SU-DHL-6 (cell line): ENCODE results near the gene COL25A1.

Source experiments
- H2AFZ ChIP-seq: fragments of 200-600 bp; sonication (generic); 2 replicates; pipeline ENCODE4 v1.6.1; 2014; ENCODE audit warnings: low read depth, mild to moderate bottlenecking, moderate library complexity, mixed read lengths, antibody characterized with exemption, low read length; ENCODE audit not compliant: severe bottlenecking
- H3F3A ChIP-seq: fragments of 200-600 bp; shearing (Covaris generic); 2 replicates; pipeline ENCODE4 v1.6.0; 2016; ENCODE audit warnings: antibody characterized with exemption, mild to moderate bottlenecking; ENCODE audit not compliant: insufficient read depth
- H3K27ac ChIP-seq: fragments of 200-600 bp; sonication (generic); 2 replicates; pipeline ENCODE4 v1.5.1; 2016; ENCODE audit warnings: low read depth, mild to moderate bottlenecking, low read length, moderate library complexity, mixed read lengths
- H3K27me3 ChIP-seq: fragments of 200-600 bp; sonication (generic), shearing (Covaris generic); 2 replicates; pipeline ENCODE4 v1.6.0; 2014; ENCODE audit warnings: mild to moderate bottlenecking, low read length
- H3K36me3 ChIP-seq: fragments of 200-600 bp; sonication (generic); 2 replicates; pipeline ENCODE4 v1.6.1; 2014; ENCODE audit warnings: mild to moderate bottlenecking, low read length, mixed read lengths
- H3K4me2 ChIP-seq: fragments of 300-600, 200-600 bp; shearing (Covaris generic), sonication (generic); 2 replicates; pipeline ENCODE4 v1.6.0; 2014; ENCODE audit warnings: low read length, low read depth, mild to moderate bottlenecking; ENCODE audit not compliant: poor library complexity, severe bottlenecking
- H3K4me3 ChIP-seq: fragments of 200-600 bp; sonication (generic); 2 replicates; pipeline ENCODE4 v1.5.1; 2014; ENCODE audit warnings: antibody characterized with exemption, low read length, mild to moderate bottlenecking, mixed read lengths; ENCODE audit not compliant: insufficient read depth, poor library complexity, severe bottlenecking
- H3K79me2 ChIP-seq: fragments of 200-600 bp; sonication (generic); 2 replicates; pipeline ENCODE4 v1.6.1; 2014; ENCODE audit warnings: mild to moderate bottlenecking, low read length, moderate library complexity; ENCODE audit not compliant: insufficient read depth
- H3K9ac ChIP-seq: fragments of 200-600 bp; sonication (generic); 2 replicates; pipeline ENCODE4 v1.7.0; 2014; ENCODE audit warnings: mild to moderate bottlenecking, low read length
- H3K9me2 ChIP-seq: fragments of 200-600 bp; sonication (generic); replicated peaks from 2 replicates; pipeline ENCODE4 v1.6.1; 2014; ENCODE audit warnings: low read length; ENCODE audit not compliant: insufficient read depth
- H3K9me3 ChIP-seq: fragments of 200-600 bp; sonication (generic); 2 replicates; pipeline ENCODE4 v1.6.1; 2014; ENCODE audit warnings: low read length, mixed read lengths; ENCODE audit not compliant: insufficient read depth
- H4K20me1 ChIP-seq: fragments of 200-600 bp; sonication (generic); 2 replicates; pipeline ENCODE4 v1.6.1; 2014; ENCODE audit warnings: low read depth, mild to moderate bottlenecking, antibody characterized with exemption, low read length, moderate library complexity, mixed read lengths
- CTCF ChIP-seq: fragments of 200-600 bp; sonication (generic); IDR thresholded peaks from one replicate; pipeline ENCODE4 v1.5.1; 2017; ENCODE audit warnings: antibody characterized with exemption, mild to moderate bottlenecking, low read length, moderate library complexity; ENCODE audit not compliant: insufficient read depth, poor library complexity, severe bottlenecking
- EZH2phosphoT487 ChIP-seq: fragments of 200-600 bp; sonication (generic), shearing (Covaris generic); conservative IDR thresholded peaks from 2 replicates; pipeline ENCODE4 v1.6.1; 2018; ENCODE audit warnings: mild to moderate bottlenecking, antibody characterized with exemption, low read length, moderate library complexity, mixed read lengths

The COL25A1 gene

GRCh38 chr4:109323348-109323747 is 20.9 kb upstream of the COL25A1 start:
- Histone ChIP-seq H3K4me2 (no peak overlapping the region), H3K27ac (no peak overlapping the region), H3K36me3 (no peaks in the 10 kb centered on the region), H2AFZ (no peak overlapping the region), H3F3A (no peaks in the 10 kb centered on the region), H3K9ac (no peak overlapping the region), H3K9me2 (no peaks in the 10 kb centered on the region), H3K4me3 (no peak overlapping the region), H3K79me2 (no peaks in the 10 kb centered on the region), H4K20me1 (no peaks in the 10 kb centered on the region), H3K27me3 (no peaks in the 10 kb centered on the region), H3K9me3 (no peaks in the 10 kb centered on the region)
- TF ChIP-seq EZH2phosphoT487, result no peak

GRCh38 chr4:109321232-109321631 is 18.8 kb upstream of the COL25A1 start:
- H4K20me1 ChIP-seq, result no peaks in the 10 kb centered on the region
- TF ChIP-seq EZH2phosphoT487, result no peak
- TF ChIP-seq CTCF, result no peak
- no peak overlapping the region for H3K4me2 ChIP-seq
- H3K36me3 ChIP-seq, result no peaks in the 10 kb centered on the region
- no peaks in the 10 kb centered on the region for H3K79me2 ChIP-seq
- H3K9me2 ChIP-seq, result no peaks in the 10 kb centered on the region
- no peak overlapping the region for H3K9ac ChIP-seq
- no peak overlapping the region for H2AFZ ChIP-seq
- H3F3A ChIP-seq, result no peaks in the 10 kb centered on the region
- no peaks in the 10 kb centered on the region for H3K9me3 ChIP-seq
- no peak overlapping the region for H3K4me3 ChIP-seq
- H3K27ac ChIP-seq, result no peak overlapping the region
- H3K27me3 ChIP-seq, result no peaks in the 10 kb centered on the region

GRCh38 chr4:109319684-109320083 is 17.2 kb upstream of the COL25A1 start:
- H3K4me3 ChIP-seq, result no peak overlapping the region
- no peak overlapping the region for H3K4me2 ChIP-seq
- no peaks in the 10 kb centered on the region for H3K79me2 ChIP-seq
- H3F3A ChIP-seq, result no peaks in the 10 kb centered on the region
- no peaks in the 10 kb centered on the region for H3K9me2 ChIP-seq
- no peaks in the 10 kb centered on the region for H4K20me1 ChIP-seq
- TF ChIP-seq EZH2phosphoT487 (no peak), CTCF (no peak)
- H3K27ac ChIP-seq, result no peak overlapping the region
- H3K36me3 ChIP-seq, result no peaks in the 10 kb centered on the region
- no peaks in the 10 kb centered on the region for H3K9me3 ChIP-seq
- no peak overlapping the region for H3K9ac ChIP-seq
- no peaks in the 10 kb centered on the region for H3K27me3 ChIP-seq
- no peak overlapping the region for H2AFZ ChIP-seq

- Histone ChIP-seq H3K9ac (no peak overlapping the region), H3F3A (no peaks in the 10 kb centered on the region), H3K27me3 (no peaks in the 10 kb centered on the region), H3K4me2 (no peak overlapping the region), H3K9me3 (no peaks in the 10 kb centered on the region), H2AFZ (no peak overlapping the region), H3K27ac (no peak overlapping the region), H3K79me2 (no peaks in the 10 kb centered on the region), H3K9me2 (no peaks in the 10 kb centered on the region), H3K36me3 (no peaks in the 10 kb centered on the region), H3K4me3 (no peak overlapping the region), H4K20me1 (no peaks in the 10 kb centered on the region)
- TF ChIP-seq EZH2phosphoT487 (no peak), CTCF (no peak)
Observed at GRCh38 chr4:109319156-109319555, 16.7 kb upstream of the COL25A1 start.
